Medulla oblongata (tissue), 1 donor: ENCODE measurements around the gene FOXC1.

ENCODE experiments used
- DNase-seq: peaks from one replicate; pipeline ENCODE4 v3.0.0-alpha.2; 2015; ENCODE audit errors: extremely low spot score

Gene FOXC1

GRCh38 chr6:1623769-1624057, 14.0 kb downstream of the FOXC1 start:
- DNase-seq = no peak

- no peak for DNase-seq
Measured at GRCh38 chr6:1624058-1624850, 14.5 kb downstream of the FOXC1 start.

GRCh38 chr6:1624851-1625781, 15.4 kb downstream of the FOXC1 start:
- no peak for DNase-seq

GRCh38 chr6:1625794-1626435, 16.2 kb downstream of the FOXC1 start:
- no peak for DNase-seq

- no peak for DNase-seq
Measured at GRCh38 chr6:1626481-1626880, 16.8 kb downstream of the FOXC1 start.

- no peak for DNase-seq
Measured at GRCh38 chr6:1627827-1628560, 18.3 kb downstream of the FOXC1 start.

- DNase-seq = no peak
Measured at GRCh38 chr6:1629316-1629715, 19.6 kb downstream of the FOXC1 start.

GRCh38 chr6:1630212-1630770, 20.6 kb downstream of the FOXC1 start:
- DNase-seq = no peak

GRCh38 chr6:1630771-1631217, 21.1 kb downstream of the FOXC1 start:
- no peak for DNase-seq

- no peak for DNase-seq
Measured at GRCh38 chr6:1631251-1631650, 21.5 kb downstream of the FOXC1 start.

GRCh38 chr6:1633366-1634021, 23.8 kb downstream of the FOXC1 start:
- DNase-seq = no peak

- no peak for DNase-seq
Measured at GRCh38 chr6:1634081-1634480, 24.4 kb downstream of the FOXC1 start.

- DNase-seq = no peak
Measured at GRCh38 chr6:1635305-1636010, 25.7 kb downstream of the FOXC1 start.

GRCh38 chr6:1636272-1636825, 26.6 kb downstream of the FOXC1 start:
- DNase-seq = no peak

GRCh38 chr6:1636971-1637871, 27.5 kb downstream of the FOXC1 start:
- no peak for DNase-seq

GRCh38 chr6:1639430-1639829, 29.7 kb downstream of the FOXC1 start:
- no peak for DNase-seq

- DNase-seq = no peak
Measured at GRCh38 chr6:1640476-1640875, 30.8 kb downstream of the FOXC1 start.

GRCh38 chr6:1641343-1641885, 31.7 kb downstream of the FOXC1 start:
- no peak for DNase-seq

- DNase-seq = no peak
Measured at GRCh38 chr6:1643111-1643510, 33.4 kb downstream of the FOXC1 start.
